Suppressor macrophage treated with lipopolysaccharide for 1 hour (primary cell): Measurements from ENCODE around the gene ABHD2.
"Not testable (repeated sequence)": the region's sequence is repeated elsewhere in the genome, so short reads cannot be mapped to it uniquely, and the experiment has no call there.

ENCODE experiments used
- DNase-seq, 3 donors: peaks; one replicate each; pipeline ENCODE4 v3.0.0-alpha.2; 2020 to 2022

The ABHD2 gene

GRCh38 chr15:89099968-89100367 lies 11.7 kb downstream of the ABHD2 start:
- DNase-seq = no peak

- DNase-seq = no peak
These were observed 13.3 kb downstream of the ABHD2 start for GRCh38 chr15:89101302-89102193.

- no peak for DNase-seq
These were observed 15.4 kb downstream of the ABHD2 start for GRCh38 chr15:89103481-89104171.

GRCh38 chr15:89104172-89104564 lies 15.9 kb downstream of the ABHD2 start:
- DNase-seq = no peak

GRCh38 chr15:89105147-89105546 lies 16.9 kb downstream of the ABHD2 start:
- DNase-seq = peak; percentile 30 to 69 (median 67)

GRCh38 chr15:89106200-89106599 lies 17.9 kb downstream of the ABHD2 start:
- no peak for DNase-seq

GRCh38 chr15:89107984-89108383 lies 19.7 kb downstream of the ABHD2 start:
- DNase-seq = no peak

GRCh38 chr15:89108835-89109234 lies 20.6 kb downstream of the ABHD2 start:
- DNase-seq = no peak

- no peak for DNase-seq
These were observed 21.0 kb downstream of the ABHD2 start for GRCh38 chr15:89109238-89109637.

GRCh38 chr15:89110060-89110459 lies 21.8 kb downstream of the ABHD2 start:
- DNase-seq = no peak

GRCh38 chr15:89111352-89111751 lies 23.1 kb downstream of the ABHD2 start:
- no peak for DNase-seq

GRCh38 chr15:89111961-89112340 lies 23.7 kb downstream of the ABHD2 start:
- DNase-seq = no peak

- DNase-seq = no peak
These were observed 24.2 kb downstream of the ABHD2 start for GRCh38 chr15:89112341-89112971.

- no peak for DNase-seq
These were observed 25.2 kb downstream of the ABHD2 start for GRCh38 chr15:89113296-89114024.

GRCh38 chr15:89114990-89115389 lies 26.7 kb downstream of the ABHD2 start:
- no peak for DNase-seq

- DNase-seq = no peak
These were observed 27.3 kb downstream of the ABHD2 start for GRCh38 chr15:89115547-89115946.

GRCh38 chr15:89116404-89116803 lies 28.1 kb downstream of the ABHD2 start:
- DNase-seq = no peak

GRCh38 chr15:89117790-89118189 lies 29.5 kb downstream of the ABHD2 start:
- peak; percentile 75 to 84 (median 83) for DNase-seq

GRCh38 chr15:89118481-89118989 lies 30.3 kb downstream of the ABHD2 start:
- peak in 1 of 3 donors; percentile 27 for DNase-seq

- peak in 2 of 3 donors; percentile 52 to 65 for DNase-seq
These were observed 31.5 kb downstream of the ABHD2 start for GRCh38 chr15:89119489-89120478.

GRCh38 chr15:89120479-89121000 lies 32.3 kb downstream of the ABHD2 start:
- not testable (repeated sequence) for DNase-seq
